IPS-18c (cell line): ENCODE data around the gene CCR5AS.
"Not testable (repeated sequence)": the region's sequence is repeated elsewhere in the genome, so short reads cannot be mapped to it uniquely, and the experiment has no call there.

ENCODE experiments used
- H3K4me3 ChIP-seq: 2 replicates; pipeline ENCODE4 v1.7.0; 2013; ENCODE audit warnings: low read depth, mild to moderate bottlenecking, low read length, moderate library complexity; ENCODE audit not compliant: insufficient read depth
- H3K9me3 ChIP-seq: one replicate; pipeline ENCODE4 v1.6.1; 2013; ENCODE audit warnings: mild to moderate bottlenecking, low read length, moderate library complexity; ENCODE audit not compliant: control insufficient read depth, insufficient read depth

The CCR5AS gene

DNA sequence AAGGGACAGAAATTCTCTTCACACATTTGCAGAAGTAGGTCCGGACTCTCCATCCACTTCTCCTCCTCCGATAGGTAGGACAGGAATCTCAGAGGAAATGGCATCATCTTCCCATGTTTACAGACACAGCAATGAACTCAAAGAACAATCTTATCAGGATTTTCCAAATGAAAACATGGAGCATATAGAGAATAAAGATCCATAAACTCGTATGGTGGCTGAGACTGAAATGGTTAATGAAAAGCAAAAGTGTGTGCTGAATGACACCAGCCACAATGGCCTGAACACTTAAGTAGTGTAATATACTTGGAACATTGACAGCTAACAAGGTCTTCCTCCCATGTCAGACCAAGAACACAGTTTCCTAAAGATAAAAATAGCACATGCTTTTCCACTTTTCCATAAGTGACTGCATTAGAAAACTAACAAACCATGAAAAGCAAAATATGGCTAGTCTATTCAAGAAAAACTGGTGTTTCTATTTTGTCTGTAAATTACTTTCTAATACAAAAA is 6.0 kb upstream of the CCR5AS start:
- no peaks in the 10 kb centered on the region for H3K9me3 ChIP-seq
- H3K4me3 ChIP-seq, result no peak overlapping the region

DNA sequence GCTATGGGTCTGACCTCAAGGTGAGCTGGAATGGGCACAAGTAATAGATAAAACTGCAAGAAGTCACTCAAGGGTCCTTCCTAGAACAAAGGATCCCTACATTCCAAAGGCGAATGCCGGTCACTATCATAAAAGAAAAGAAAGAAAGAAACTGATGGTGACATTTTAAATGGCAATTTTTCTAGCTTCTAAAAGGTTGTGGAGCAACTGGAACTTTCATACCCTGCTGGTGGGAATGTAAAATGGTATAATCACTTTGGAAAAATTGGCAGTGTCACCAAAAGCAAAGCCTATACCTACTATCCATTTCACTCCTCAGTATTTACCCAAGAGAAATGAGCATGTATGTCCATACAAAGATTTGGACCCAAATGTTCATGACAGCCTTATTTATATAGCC is 4.4 kb upstream of the CCR5AS start:
- Histone ChIP-seq H3K4me3 (no peak overlapping the region), H3K9me3 (no peaks in the 10 kb centered on the region)

DNA sequence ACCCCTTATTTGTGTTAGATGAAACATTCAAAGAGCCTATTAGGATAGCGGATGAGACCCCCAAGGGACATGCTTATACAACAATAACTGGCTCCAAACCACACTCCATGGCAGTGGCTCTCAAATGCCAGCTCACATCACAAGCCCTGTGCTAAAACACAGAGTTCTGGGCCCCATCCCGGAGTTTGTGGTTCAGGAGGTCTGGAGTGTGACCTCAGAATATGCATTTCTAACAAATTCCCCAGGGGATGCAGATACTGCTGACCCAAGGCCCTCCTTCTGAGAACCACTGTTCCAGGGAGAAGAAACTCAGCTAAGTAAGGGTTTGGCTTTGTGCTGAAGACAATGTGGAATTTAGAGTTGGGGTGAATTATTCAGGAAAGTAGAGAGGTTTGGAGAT is 3.8 kb upstream of the CCR5AS start:
- Histone ChIP-seq H3K9me3 (no peaks in the 10 kb centered on the region), H3K4me3 (no peak overlapping the region)

DNA sequence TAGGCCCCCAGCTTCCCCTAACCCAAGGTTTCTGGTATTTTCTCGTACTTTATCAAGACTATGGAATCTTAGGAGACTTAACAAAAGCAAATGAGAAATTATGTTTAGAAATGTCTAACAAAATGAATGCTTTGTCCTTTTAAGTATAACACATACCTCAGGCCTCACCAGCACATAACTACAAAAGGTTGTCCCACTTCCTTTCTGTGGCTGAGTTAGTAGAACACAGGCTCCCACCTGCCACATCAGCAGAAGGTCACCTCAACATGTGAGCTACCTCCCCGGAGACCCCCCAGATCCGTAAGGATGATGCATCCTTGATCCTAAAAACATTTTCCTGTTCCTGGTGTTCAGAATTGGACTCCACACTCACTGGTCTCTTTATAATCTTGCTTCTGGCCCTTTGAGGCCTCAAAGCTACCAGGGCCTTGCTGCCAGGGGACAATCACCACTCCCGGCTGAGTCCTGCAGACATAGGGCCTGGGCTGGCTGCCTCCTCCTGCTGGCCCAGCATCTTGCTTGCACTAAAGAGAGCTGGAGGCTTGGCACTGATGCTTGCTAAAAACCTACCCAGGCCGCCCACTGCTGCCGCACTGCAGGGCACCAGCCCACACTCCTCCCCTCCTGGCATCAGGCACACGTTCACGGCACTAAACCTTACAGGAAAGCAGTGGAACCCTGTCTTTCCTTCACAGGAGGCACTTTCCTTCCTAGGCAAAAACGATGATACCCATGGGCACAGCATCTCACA is 3.0 kb upstream of the CCR5AS start:
- H3K4me3 ChIP-seq, result no peak overlapping the region
- no peaks in the 10 kb centered on the region for H3K9me3 ChIP-seq

DNA sequence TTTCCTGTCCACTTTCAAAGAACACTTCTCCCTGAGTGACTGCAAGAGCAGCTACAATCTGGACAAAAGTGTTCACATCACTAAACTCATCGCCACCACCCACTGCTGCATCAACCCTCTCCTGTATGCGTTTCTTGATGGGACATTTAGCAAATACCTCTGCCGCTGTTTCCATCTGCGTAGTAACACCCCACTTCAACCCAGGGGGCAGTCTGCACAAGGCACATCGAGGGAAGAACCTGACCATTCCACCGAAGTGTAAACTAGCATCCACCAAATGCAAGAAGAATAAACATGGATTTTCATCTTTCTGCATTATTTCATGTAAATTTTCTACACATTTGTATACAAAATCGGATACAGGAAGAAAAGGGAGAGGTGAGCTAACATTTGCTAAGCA is 2.0 kb upstream of the CCR5AS start:
- Histone ChIP-seq H3K9me3 (no peaks in the 10 kb centered on the region), H3K4me3 (no peak overlapping the region)

DNA sequence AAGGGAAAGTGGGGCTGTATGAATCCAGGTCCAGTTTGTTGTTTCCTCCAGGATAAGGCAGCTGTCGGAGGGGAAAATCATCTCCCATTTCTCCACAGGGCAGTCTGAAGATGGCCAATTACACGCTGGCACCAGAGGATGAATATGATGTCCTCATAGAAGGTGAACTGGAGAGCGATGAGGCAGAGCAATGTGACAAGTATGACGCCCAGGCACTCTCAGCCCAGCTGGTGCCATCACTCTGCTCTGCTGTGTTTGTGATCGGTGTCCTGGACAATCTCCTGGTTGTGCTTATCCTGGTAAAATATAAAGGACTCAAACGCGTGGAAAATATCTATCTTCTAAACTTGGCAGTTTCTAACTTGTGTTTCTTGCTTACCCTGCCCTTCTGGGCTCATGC is 1.1 kb upstream of the CCR5AS start:
- no peak overlapping the region for H3K4me3 ChIP-seq

DNA sequence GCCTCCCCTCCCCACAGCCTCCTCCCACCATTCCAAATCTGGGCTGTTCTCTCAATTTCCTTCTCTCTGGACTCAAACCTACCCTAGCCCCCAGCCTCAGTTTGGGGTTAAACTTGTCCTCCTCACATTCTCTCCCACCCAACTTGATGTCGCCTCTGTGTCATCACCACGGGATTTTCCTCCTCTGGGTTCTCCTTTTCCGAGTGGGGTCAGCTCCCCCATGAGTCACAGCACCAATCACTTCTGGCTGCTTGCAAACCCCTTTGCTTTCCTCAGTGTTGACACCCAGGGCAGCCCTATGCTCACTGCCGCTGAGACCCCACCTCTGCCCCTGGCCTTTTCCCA is 451 bp downstream of the CCR5AS start:
- Histone ChIP-seq H3K4me3 (no peak overlapping the region), H3K9me3 (no peaks in the 10 kb centered on the region)

More for the DNA sequence above, 1.1 kb upstream of the CCR5AS start:
- no peaks in the 10 kb centered on the region for H3K9me3 ChIP-seq

DNA sequence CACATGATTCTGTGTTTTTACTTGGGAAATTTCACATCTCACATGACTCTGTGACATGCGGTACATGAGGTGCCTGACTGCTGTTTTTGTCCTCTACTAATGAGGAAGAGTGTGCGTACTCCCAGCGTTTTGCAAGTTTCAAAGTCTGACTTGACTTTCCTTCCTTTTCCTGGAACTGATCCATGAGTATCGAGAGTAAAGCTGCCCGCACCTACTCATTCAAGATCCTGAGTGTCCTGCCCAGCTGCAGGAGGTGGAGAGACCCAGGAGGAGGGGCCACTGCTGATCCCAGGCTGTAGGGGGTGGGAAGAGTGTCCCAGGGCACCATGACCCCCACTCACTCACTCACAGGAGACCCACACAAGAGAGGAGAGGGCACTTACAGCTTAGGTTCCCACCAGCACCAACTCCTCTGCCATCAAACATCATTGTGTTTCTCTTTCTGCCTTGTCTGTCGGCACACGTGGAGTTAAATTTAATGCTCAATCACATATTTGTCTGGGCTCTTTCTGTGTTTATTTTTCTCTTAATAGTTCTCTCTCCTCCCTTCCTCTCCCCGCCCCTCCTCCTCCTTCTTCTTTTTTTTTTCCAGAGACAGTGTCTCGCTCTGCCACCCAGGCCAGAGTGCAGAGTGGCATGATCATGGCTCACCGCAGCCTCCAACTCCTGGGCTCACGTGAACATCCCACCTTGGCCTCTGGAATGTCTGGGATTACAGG is 1.4 kb downstream of the CCR5AS start:
- Histone ChIP-seq H3K9me3 (no peaks in the 10 kb centered on the region), H3K4me3 (no peak overlapping the region)

DNA sequence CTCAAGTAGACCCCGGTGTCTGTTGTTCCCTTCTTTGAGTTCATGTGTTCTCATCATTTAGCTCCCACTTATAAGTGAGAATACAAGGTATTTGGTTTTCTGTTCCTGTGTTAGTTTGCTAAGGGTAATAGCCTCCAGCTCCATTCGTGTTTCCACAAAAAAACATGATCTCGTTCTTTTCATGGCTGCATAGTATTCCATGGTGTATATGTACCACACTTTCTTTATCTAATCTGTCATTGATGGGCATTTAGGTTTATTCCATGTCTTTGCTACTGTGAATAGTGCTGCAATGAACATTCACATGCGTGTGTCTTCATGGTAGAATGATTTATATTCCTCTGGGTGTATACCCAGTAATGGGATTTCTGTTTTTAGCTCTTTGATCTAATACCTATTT is 4.0 kb downstream of the CCR5AS start:
- H3K9me3 ChIP-seq, H3K4me3 ChIP-seq: not testable (repeated sequence)

DNA sequence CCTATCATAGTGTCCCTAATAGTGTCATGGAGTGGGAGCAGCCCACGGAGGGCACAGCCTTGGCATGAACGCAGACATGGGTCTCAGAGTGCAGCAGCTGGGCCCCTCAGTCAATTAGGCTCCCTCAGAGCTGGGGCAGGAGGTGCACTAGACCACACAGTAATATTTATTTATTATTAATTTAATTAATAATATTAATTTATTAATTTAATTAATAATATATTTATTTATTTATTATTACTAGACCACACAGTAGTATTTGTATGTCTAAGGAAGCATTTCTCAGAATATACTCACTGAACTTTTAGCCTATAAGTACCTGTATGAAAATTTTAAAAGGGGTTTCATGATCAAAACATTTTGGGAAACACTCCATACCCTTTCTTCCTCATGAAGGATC is 5.3 kb downstream of the CCR5AS start:
- H3K4me3 ChIP-seq, result no peak overlapping the region
- no peaks in the 10 kb centered on the region for H3K9me3 ChIP-seq

DNA sequence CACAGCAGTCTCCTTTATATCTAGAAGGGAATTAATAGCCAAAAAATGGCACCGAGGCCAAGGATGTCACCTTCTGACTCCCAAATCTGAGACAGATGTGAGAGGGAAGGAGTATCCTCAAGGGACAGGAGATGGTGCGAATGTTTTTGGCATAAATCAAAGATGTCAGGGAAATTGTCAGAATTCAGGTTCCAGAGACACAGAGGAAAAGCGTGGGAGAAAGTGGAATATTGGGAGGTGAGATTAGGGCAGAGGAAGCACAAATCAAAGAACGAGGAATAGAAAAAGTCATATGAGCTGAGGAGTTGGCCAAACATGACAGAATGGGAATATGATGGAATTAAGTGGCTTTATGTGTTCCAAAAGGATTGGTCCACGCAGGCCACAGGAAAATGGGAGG is 6.0 kb downstream of the CCR5AS start:
- H3K4me3 ChIP-seq, result no peak overlapping the region

DNA sequence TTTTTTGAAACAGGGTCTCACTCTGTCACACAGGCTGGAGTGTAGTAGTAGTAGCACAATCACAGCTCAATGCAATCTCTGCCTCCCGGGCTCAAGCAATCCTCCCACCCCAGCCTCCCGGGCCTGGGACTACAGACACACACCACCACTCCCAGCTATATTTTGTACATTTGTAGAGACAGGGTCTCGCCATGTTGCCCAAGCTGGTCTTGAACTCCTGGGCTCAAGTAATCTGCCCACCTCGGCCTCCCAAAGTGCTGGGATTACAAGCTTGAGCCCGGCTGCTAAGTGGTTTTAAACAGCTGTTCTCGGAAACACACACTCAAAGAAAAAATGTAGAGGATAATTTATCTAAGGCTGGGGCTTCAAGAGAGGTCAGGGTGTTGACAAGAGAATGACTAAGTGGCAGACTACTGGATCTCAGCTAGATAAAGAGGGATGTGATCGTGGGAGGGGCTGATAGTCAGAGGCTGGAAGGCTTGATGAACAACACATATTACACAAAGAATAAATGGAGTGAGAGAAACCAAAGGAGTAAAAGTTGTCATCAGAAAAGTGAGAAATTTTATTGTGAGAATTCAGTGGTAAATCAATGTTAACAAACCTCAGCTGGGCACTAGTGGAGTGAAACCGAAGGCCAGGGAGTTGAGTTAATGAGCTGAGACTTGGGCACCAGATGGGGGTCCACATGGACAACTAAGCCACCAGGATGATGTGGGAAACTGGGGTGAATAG is 6.7 kb downstream of the CCR5AS start:
- Histone ChIP-seq H3K4me3 (no peak overlapping the region), H3K9me3 (no peaks in the 10 kb centered on the region)

More for the DNA sequence above, 6.0 kb downstream of the CCR5AS start:
- H3K9me3 ChIP-seq, result no peaks in the 10 kb centered on the region

DNA sequence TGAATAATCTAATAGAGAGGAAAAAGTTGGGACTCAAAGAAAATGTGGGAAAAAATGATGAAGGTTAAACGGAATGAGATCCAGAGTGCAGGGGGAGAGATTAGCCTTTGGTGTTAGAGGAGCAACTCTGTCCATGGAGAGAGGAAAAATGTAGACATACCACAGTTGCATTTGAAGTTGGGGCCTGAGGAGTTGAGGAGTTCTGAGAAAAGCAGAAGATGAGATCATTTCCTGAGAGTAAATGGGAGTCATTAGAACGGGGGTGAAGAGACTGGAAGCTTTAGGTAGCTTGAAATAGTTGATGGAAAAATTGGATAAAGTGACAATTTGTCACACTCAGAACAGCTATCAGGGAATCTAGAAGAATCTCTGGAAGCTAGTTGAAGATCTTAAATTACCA is 7.3 kb downstream of the CCR5AS start:
- Histone ChIP-seq H3K4me3 (no peak overlapping the region), H3K9me3 (no peaks in the 10 kb centered on the region)

DNA sequence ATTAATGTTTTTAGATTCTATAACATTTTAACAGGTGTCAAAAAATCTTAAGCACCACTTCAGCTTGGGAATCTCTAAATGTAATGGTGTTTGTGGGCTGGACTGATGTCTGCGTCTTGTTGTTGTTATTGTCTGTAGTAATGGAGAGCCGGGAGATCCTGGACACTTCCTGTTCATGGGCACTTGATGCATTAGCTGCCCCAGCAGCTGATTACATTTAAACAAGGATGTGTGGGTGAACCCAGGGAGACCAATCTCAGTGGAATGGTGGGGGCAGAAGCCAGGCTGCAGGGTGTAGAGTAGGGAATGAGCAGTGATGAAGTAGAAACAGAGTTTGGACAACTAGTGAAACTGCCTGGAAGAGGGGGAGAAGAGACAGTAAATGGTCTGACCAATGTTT is 7.8 kb downstream of the CCR5AS start:
- no peak overlapping the region for H3K4me3 ChIP-seq

DNA sequence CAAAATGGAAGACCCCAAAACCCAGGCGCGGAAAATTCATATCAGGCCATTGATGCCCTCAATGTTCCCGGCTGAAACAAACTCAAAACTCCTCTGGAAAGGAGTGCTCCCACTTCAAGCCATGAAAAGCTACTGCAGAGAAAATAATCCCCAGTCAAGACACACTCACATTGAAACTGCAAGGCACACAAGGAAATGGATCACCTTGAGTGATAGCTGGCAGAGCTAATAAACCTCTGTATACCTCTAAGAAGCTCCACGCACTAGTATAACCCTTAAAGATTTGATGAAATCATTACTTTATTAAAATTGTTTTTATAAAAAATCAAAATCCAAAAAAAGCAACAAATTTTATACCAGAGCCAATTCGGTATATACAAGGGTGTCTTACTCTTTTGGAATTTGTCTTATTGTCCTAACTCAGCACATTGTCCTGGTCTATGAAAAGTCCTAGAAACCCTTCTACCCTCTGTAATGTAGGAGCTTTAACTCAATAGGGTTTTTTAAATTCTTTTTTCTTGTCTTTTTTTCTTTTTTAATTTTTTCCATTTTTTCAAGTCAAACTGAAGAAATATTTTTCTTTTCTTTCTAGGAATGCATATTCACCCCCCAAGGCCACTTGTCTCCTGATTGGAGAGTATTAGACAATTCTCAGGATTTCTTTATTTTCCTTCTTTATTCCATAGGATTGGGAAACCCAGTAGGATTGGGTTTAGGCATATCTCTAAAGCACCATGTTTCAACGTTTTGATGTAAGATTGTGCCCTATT is 8.5 kb downstream of the CCR5AS start:
- Histone ChIP-seq H3K9me3 (no peaks in the 10 kb centered on the region), H3K4me3 (no peak overlapping the region)

More for the DNA sequence above, 7.8 kb downstream of the CCR5AS start:
- H3K9me3 ChIP-seq, result no peaks in the 10 kb centered on the region

DNA sequence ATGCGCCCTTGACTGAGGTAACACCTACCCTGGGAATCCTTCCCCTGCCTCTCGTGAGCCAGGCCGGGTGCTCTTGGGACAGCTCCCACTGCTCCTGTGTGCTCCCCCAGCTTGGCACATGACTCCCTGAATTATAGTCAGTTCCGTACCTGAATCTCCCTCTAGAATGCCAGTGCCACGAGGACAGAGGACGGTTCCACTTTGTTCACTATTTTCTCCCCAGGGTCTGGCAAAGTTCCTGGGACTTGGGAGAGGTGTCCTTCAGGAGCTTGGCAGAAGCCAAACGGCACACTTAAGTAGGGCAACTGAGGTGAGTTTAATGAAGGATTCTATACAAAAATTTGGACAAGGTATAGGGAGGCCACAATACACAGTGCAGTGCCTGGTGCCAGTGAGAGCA is 9.8 kb downstream of the CCR5AS start:
- Histone ChIP-seq H3K4me3 (no peak overlapping the region), H3K9me3 (no peaks in the 10 kb centered on the region)

DNA sequence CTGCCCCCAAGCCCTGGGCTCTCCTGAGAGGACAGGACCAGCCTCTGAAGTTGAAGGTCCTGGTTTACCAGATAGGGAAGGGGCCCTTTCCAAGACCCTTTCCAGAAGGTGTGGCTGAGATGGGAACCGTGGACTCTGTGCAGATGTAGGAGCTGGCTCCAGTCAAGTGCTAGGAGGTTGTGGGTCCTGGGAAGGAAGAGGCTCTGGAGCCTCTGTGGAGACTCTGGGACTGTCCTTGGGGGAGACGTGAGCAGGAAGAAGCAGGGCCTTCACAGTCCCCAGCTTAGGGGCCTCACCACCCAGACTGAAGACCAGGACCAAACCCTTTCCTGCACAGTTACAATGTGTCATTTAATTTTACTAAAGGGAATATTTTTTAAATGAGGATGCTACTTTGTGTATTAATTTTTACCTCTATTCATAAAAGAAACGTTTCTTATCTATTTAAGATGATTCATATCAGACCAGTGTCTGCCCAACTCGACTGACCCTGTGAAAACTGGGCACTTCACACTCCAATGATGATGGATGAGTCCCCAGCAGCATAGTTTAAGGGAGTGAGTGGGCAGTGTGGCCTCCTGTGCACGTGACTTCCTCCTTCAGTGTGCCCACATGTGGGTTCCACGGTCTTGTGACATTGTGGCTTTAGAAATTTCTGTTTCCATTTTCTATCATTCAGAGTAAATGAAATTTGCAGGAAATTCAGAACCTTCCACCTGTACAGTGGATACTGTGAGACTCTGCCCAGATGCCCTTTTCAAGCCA is 10.9 kb downstream of the CCR5AS start:
- no peaks in the 10 kb centered on the region for H3K9me3 ChIP-seq

More for the DNA sequence above, 10.9 kb downstream of the CCR5AS start:
- no peak overlapping the region for H3K4me3 ChIP-seq
